ENCODE results near the gene CDH8. TPM values are rescaled to one million over a fixed set of nuclear protein-coding genes. Genes with fewer than 3 reads are reported as not detected.
"Not testable (repeated sequence)": the region's sequence is repeated elsewhere in the genome, so short reads cannot be mapped to it uniquely, and the experiment has no call there.

CDH8 gene
- total and polyA plus RNA-seq, 2 of the 4 experiments (the other 2 are of a cell fraction), result not detected

DNA sequence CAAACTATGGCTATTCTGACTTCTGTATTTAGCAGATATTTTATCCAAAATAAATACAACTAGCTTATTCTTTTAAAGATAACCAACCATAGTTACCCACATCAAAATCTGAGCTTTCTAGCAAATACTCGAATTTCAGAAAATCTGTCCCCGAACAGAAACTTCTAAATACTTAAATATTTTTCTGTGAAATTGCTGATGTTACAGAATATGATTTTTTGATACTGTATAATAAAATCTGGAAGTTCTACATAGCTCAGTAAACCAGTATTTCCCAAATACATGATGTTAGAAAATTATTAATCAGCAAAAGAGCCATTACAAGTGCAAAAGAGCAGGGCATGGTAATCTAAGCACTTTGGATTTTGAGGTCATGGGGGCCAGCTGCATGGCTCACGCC lies 114.9 kb downstream of the CDH8 start:
- no peak overlapping the region for H4K8ac ChIP-seq (ENCODE audit: low read depth in 2 of 2, low read length in 2 of 2)
- H2AK5ac ChIP-seq (ENCODE audit: low read depth, low read length), result no peak overlapping the region
- WGBS, 2 experiments (ENCODE audit: extremely low coverage in 2 of 2, insufficient read length in 1 of 2), result no CpG with 5 or more reads among the region's 3 CpGs
- BruUV-seq (replicated peaks), result no TSS peak
- H3K14ac ChIP-seq (replicated peaks; ENCODE audit: low read depth, low read length), result no peak overlapping the region
- no peak overlapping the region for H3K4me3 ChIP-seq (ENCODE audit: insufficient read depth, low read depth, low read length)
- H3K9me1 ChIP-seq (ENCODE audit: insufficient read depth, low read length), result no peaks in the 10 kb centered on the region
- no peak overlapping the region for H3K23ac ChIP-seq (ENCODE audit: low read depth, low read length)
- H4K91ac ChIP-seq (ENCODE audit: insufficient read depth, low read depth, low read length), result no peak overlapping the region
- H3K4me1 ChIP-seq (ENCODE audit: control insufficient read depth, insufficient read depth, low read length), result no peaks in the 10 kb centered on the region
- H2BK20ac ChIP-seq (ENCODE audit: low read depth, low read length), result no peak overlapping the region
- H3K4ac ChIP-seq (ENCODE audit: low read depth, low read length), result no peak overlapping the region
- intact Hi-C loops (cut with micrococcal nuclease) (no loop called here), in situ Hi-C loops (cut with MboI; ENCODE audit: low sequenced_read_pairs) (no loop called here), dilution Hi-C loops (cut with HindIII; ENCODE audit: low sequenced_read_pairs, unreplicated experiment) (no loop called here)
- no peak overlapping the region for H2BK15ac ChIP-seq (ENCODE audit: low read depth, low read length)
- ChIA-PET POLR2A (ENCODE audit: unreplicated experiment) (no interaction called here), CTCF (no interaction called here)
- DNase-seq, result no peak
- no peak overlapping the region for H2AFZ ChIP-seq (replicated peaks; ENCODE audit: low read length, poor library complexity)
- no peaks in the 10 kb centered on the region for H3K27me3 ChIP-seq (ENCODE audit: control insufficient read depth, insufficient read depth, low read length)
- no peak overlapping the region for H4K5ac ChIP-seq (ENCODE audit: low read depth, low read length)
- H2BK5ac ChIP-seq (ENCODE audit: low read depth, low read length, poor library complexity, severe bottlenecking), result no peak overlapping the region
- no peak overlapping the region for H3K56ac ChIP-seq (ENCODE audit: extremely low read depth, insufficient read depth, low read length)
- no peak for ATAC-seq (ENCODE audit: low read depth)
- H3K18ac ChIP-seq (ENCODE audit: low read depth, low read length), result no peak overlapping the region
- H4K20me1 ChIP-seq (ENCODE audit: insufficient read depth, low read length), result no peaks in the 10 kb centered on the region
- H3K4me2 ChIP-seq (ENCODE audit: low read depth, low read length), result no peak overlapping the region
- no peaks in the 10 kb centered on the region for H3K36me3 ChIP-seq (ENCODE audit: control insufficient read depth, insufficient read depth, low read length)
- no peak overlapping the region for H2BK120ac ChIP-seq (ENCODE audit: low read depth, low read length)
- no peak overlapping the region for H3K9ac ChIP-seq (ENCODE audit: low read depth, low read length)
- no peaks in the 10 kb centered on the region for H3K79me1 ChIP-seq (ENCODE audit: low read depth in 1 of 2, low read length in 2 of 2)
- H3K27ac ChIP-seq (ENCODE audit: insufficient read depth, low read length), result no peak overlapping the region
- TF ChIP-seq MAZ (IDR thresholded peaks at IDR 0.05; ENCODE audit: borderline replicate concordance, low read depth, low read length) (no peak), RAD21 (IDR thresholded peaks at IDR 0.05; ENCODE audit: low read length) (no peak), CEBPB (IDR thresholded peaks at IDR 0.05; ENCODE audit: low read depth, low read length) (no peak), ELK1 (IDR thresholded peaks at IDR 0.05; ENCODE audit: borderline replicate concordance, low read depth, low read length) (no peak), CHD1 (IDR thresholded peaks at IDR 0.05; ENCODE audit: low read depth, low read length) (no peak), MAFK (IDR thresholded peaks at IDR 0.05; ENCODE audit: low read depth, low read length) (peak; percentile 43), POLR2A (IDR thresholded peaks at IDR 0.05; ENCODE audit: low read depth, low read length) (no peak)
- H2AK9ac ChIP-seq (replicated peaks; ENCODE audit: low read depth, low read length, poor library complexity), result no peak overlapping the region
- H3K9me3 ChIP-seq (ENCODE audit: control insufficient read depth, insufficient read depth, low read length), result peaks cover 4% of the 10 kb centered on the region

- H4K8ac ChIP-seq (ENCODE audit: low read depth in 2 of 2, low read length in 2 of 2); H3K27me3 ChIP-seq (ENCODE audit: control insufficient read depth, insufficient read depth, low read length); DNase-seq; H4K91ac ChIP-seq (ENCODE audit: insufficient read depth, low read depth, low read length); H3K36me3 ChIP-seq (ENCODE audit: control insufficient read depth, insufficient read depth, low read length); H3K9ac ChIP-seq (ENCODE audit: low read depth, low read length); H3K4me2 ChIP-seq (ENCODE audit: low read depth, low read length); H3K4ac ChIP-seq (ENCODE audit: low read depth, low read length); H2AFZ ChIP-seq (replicated peaks; ENCODE audit: low read length, poor library complexity); dilution Hi-C loops (cut with HindIII; ENCODE audit: low sequenced_read_pairs, unreplicated experiment); H2BK120ac ChIP-seq (ENCODE audit: low read depth, low read length); H3K9me3 ChIP-seq (ENCODE audit: control insufficient read depth, insufficient read depth, low read length); H2BK5ac ChIP-seq (ENCODE audit: low read depth, low read length, poor library complexity, severe bottlenecking); H3K9me1 ChIP-seq (ENCODE audit: insufficient read depth, low read length); H4K20me1 ChIP-seq (ENCODE audit: insufficient read depth, low read length); H2BK15ac ChIP-seq (ENCODE audit: low read depth, low read length); H3K4me3 ChIP-seq (ENCODE audit: insufficient read depth, low read depth, low read length); H3K79me1 ChIP-seq (ENCODE audit: low read depth in 1 of 2, low read length in 2 of 2); in situ Hi-C loops (cut with MboI; ENCODE audit: low sequenced_read_pairs); H3K56ac ChIP-seq (ENCODE audit: extremely low read depth, insufficient read depth, low read length); ATAC-seq (ENCODE audit: low read depth); H3K4me1 ChIP-seq (ENCODE audit: control insufficient read depth, insufficient read depth, low read length); H3K14ac ChIP-seq (replicated peaks; ENCODE audit: low read depth, low read length); H3K27ac ChIP-seq (ENCODE audit: insufficient read depth, low read length); H2AK9ac ChIP-seq (replicated peaks; ENCODE audit: low read depth, low read length, poor library complexity); intact Hi-C loops (cut with micrococcal nuclease); H3K18ac ChIP-seq (ENCODE audit: low read depth, low read length); H4K5ac ChIP-seq (ENCODE audit: low read depth, low read length); H3K23ac ChIP-seq (ENCODE audit: low read depth, low read length); POLR2A ChIA-PET (ENCODE audit: unreplicated experiment); BruUV-seq (replicated peaks); H2AK5ac ChIP-seq (ENCODE audit: low read depth, low read length); H2BK20ac ChIP-seq (ENCODE audit: low read depth, low read length); CTCF ChIA-PET: not testable (repeated sequence)
- no CpG with 5 or more reads among the region's 37 CpGs for WGBS, 2 experiments (ENCODE audit: extremely low coverage in 2 of 2, insufficient read length in 1 of 2)
Observed at GRCh38 chr16:61917865-61918826, 118.1 kb downstream of the CDH8 start.
